Esophagus squamous epithelium (tissue), 4 donors: ENCODE measurements around the gene GPC3.

Experiments
- POLR2A ChIP-seq, 4 donors: fragments of 450-650 bp; IDR thresholded peaks; one replicate each; pipeline ENCODE4 v1.6.1; 2017; ENCODE audit warnings: antibody characterized with exemption in 4 of 4, mild to moderate bottlenecking in 4 of 4, moderate library complexity in 3 of 4
- TF ChIP-seq, protein P1 (sequence below), 6 experiments: fragments of 450-650 bp in 4 of 6; fragments of 200-600 bp in 2 of 6; sonication (generic) in 2 of 6; IDR thresholded peaks; one replicate each; pipeline ENCODE4 v1.5.1; 2016 to 2019; ENCODE audit warnings: antibody characterized with exemption in 6 of 6, mild to moderate bottlenecking in 4 of 6, moderate library complexity in 4 of 6

DNA sequence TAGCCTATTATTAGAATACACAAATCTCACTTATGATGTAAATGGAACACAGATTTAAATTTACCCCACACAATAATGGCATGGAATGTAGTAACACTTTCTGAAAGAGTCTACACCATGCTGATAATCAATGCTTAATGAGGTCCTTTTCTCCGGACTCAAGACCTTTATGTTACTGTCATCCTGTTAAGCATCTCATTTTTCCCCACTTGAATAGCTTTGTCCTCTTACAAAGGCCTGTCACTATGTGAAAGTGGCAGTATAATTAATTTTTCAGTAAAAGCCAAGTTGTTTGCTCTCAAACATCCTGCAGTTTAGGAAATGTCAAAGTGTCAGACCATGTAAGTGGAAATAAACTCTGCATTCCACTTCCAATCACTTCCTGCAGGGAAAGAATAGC is 96.4 kb downstream of the GPC3 start:
- no peak for TF ChIP-seq POLR2A (IDR thresholded peaks at IDR 0.05)
- TF ChIP-seq, protein P1, sequence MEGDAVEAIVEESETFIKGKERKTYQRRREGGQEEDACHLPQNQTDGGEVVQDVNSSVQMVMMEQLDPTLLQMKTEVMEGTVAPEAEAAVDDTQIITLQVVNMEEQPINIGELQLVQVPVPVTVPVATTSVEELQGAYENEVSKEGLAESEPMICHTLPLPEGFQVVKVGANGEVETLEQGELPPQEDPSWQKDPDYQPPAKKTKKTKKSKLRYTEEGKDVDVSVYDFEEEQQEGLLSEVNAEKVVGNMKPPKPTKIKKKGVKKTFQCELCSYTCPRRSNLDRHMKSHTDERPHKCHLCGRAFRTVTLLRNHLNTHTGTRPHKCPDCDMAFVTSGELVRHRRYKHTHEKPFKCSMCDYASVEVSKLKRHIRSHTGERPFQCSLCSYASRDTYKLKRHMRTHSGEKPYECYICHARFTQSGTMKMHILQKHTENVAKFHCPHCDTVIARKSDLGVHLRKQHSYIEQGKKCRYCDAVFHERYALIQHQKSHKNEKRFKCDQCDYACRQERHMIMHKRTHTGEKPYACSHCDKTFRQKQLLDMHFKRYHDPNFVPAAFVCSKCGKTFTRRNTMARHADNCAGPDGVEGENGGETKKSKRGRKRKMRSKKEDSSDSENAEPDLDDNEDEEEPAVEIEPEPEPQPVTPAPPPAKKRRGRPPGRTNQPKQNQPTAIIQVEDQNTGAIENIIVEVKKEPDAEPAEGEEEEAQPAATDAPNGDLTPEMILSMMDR (IDR thresholded peaks at IDR 0.05) = no peak
